ENCODE data around the gene ANKRD34A.

The ANKRD34A gene

DNA sequence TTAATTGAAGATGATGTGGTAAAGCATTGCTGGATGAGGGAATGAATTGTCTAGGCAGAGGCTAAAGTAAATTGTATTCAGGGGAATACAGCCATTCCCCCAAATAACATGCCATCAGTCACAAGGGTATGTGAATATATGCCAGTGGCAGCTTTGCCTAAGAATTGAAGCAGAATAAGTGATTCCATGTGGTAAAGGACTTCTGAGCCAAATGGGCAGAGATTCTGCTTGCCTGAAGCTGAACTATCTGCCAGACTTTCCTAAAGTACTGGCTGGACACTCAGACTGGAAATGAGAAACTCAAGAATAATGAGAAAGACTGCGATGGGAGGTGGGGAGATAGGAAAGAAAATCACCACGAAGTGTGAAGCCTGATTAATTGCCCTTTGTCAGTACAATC, 8.9 kb downstream of the ANKRD34A start:
- Histone ChIP-seq H3F3A (ENCODE audit: insufficient read depth, low read length) (peaks cover 9% of the 10 kb centered on the region; the same call in 1 of the 2 replicates), H4K20me1 (ENCODE audit: insufficient read depth, low read length) (no peaks in the 10 kb centered on the region), H3K4me3 (ENCODE audit: low read length) (no peak overlapping the region), H3K4me2 (ENCODE audit: low read depth, low read length) (no peak overlapping the region), H3K4me1 (ENCODE audit: low read length) (peaks cover 18% of the 10 kb centered on the region), H3K36me3 (replicated peaks; ENCODE audit: insufficient read depth, low read length) (no peaks in the 10 kb centered on the region), H3K9me2 (replicated peaks; ENCODE audit: insufficient read depth, low read length) (no peaks in the 10 kb centered on the region), H3K79me2 (ENCODE audit: low read length) (no peaks in the 10 kb centered on the region), H3K9ac (ENCODE audit: low read length) (no peak overlapping the region), H2AFZ (ENCODE audit: low read length) (no peak overlapping the region), H3K27me3 (replicated peaks; ENCODE audit: insufficient read depth, low read length) (peaks cover 31% of the 10 kb centered on the region), H3K27ac (ENCODE audit: low read length) (no peak overlapping the region), H3K9me3 (replicated peaks; ENCODE audit: insufficient read depth, low read length) (no peaks in the 10 kb centered on the region)
- DNase-seq, result no peak
- TF ChIP-seq, protein P1, sequence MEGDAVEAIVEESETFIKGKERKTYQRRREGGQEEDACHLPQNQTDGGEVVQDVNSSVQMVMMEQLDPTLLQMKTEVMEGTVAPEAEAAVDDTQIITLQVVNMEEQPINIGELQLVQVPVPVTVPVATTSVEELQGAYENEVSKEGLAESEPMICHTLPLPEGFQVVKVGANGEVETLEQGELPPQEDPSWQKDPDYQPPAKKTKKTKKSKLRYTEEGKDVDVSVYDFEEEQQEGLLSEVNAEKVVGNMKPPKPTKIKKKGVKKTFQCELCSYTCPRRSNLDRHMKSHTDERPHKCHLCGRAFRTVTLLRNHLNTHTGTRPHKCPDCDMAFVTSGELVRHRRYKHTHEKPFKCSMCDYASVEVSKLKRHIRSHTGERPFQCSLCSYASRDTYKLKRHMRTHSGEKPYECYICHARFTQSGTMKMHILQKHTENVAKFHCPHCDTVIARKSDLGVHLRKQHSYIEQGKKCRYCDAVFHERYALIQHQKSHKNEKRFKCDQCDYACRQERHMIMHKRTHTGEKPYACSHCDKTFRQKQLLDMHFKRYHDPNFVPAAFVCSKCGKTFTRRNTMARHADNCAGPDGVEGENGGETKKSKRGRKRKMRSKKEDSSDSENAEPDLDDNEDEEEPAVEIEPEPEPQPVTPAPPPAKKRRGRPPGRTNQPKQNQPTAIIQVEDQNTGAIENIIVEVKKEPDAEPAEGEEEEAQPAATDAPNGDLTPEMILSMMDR (IDR thresholded peaks at IDR 0.05; ENCODE audit: low read length), result no peak
- no peak for TF ChIP-seq EZH2 (optimal IDR thresholded peaks at IDR 0.05; ENCODE audit: low read depth, low read length)
- no peak for TF ChIP-seq EZH2phosphoT487 (IDR thresholded peaks at IDR 0.05; ENCODE audit: low read length)

- H3K4me3 ChIP-seq (ENCODE audit: low read length), result no peak overlapping the region
- H3K36me3 ChIP-seq (replicated peaks; ENCODE audit: insufficient read depth, low read length), result no peaks in the 10 kb centered on the region
- no peak overlapping the region for H3K9ac ChIP-seq (ENCODE audit: low read length)
- TF ChIP-seq EZH2 (optimal IDR thresholded peaks at IDR 0.05; ENCODE audit: low read depth, low read length) (no peak), EZH2phosphoT487 (IDR thresholded peaks at IDR 0.05; ENCODE audit: low read length) (no peak)
- TF ChIP-seq, protein P1 (IDR thresholded peaks at IDR 0.05; ENCODE audit: low read length), result no peak
- H3K79me2 ChIP-seq (ENCODE audit: low read length), result no peaks in the 10 kb centered on the region
- H3K27ac ChIP-seq (ENCODE audit: low read length), result no peak overlapping the region
- peaks cover 15% of the 10 kb centered on the region for H3K27me3 ChIP-seq (replicated peaks; ENCODE audit: insufficient read depth, low read length)
- H3K4me1 ChIP-seq (ENCODE audit: low read length), result peaks cover 18% of the 10 kb centered on the region
- H3K9me3 ChIP-seq (replicated peaks; ENCODE audit: insufficient read depth, low read length), result no peaks in the 10 kb centered on the region
- H3F3A ChIP-seq (ENCODE audit: insufficient read depth, low read length), result peaks cover 9% of the 10 kb centered on the region; the same call in 1 of the 2 replicates
- DNase-seq, result no peak
- no peaks in the 10 kb centered on the region for H4K20me1 ChIP-seq (ENCODE audit: insufficient read depth, low read length)
- no peak overlapping the region for H2AFZ ChIP-seq (ENCODE audit: low read length)
- H3K4me2 ChIP-seq (ENCODE audit: low read depth, low read length), result no peak overlapping the region
- H3K9me2 ChIP-seq (replicated peaks; ENCODE audit: insufficient read depth, low read length), result no peaks in the 10 kb centered on the region
These were observed 10.5 kb downstream of the ANKRD34A start for GRCh38 chr1:145953861-145954260.

DNA sequence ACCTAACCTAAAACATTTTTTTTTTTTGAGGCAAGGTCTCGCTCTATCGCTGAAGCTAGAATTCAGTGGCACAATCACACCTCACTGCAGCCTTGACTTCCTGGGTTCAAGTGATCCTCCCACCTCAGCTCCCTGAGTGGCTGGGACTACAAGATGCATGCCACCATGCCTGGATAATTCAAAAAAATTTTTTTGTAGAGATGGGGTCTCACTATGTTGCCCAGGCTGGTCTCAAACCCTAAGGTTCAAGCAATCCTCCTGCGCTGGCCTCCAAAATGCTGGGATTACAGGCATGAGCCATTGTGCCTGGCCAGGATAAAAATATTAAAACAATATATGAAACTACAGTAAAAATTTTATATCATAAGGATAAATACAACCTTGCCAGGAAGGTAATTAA, 11.5 kb downstream of the ANKRD34A start:
- peaks cover 9% of the 10 kb centered on the region; the same call in 1 of the 2 replicates for H3F3A ChIP-seq (ENCODE audit: insufficient read depth, low read length)
- H3K9ac ChIP-seq (ENCODE audit: low read length), result no peak overlapping the region
- TF ChIP-seq EZH2phosphoT487 (IDR thresholded peaks at IDR 0.05; ENCODE audit: low read length) (no peak), EZH2 (optimal IDR thresholded peaks at IDR 0.05; ENCODE audit: low read depth, low read length) (no peak)
- TF ChIP-seq, protein P1 (IDR thresholded peaks at IDR 0.05; ENCODE audit: low read length), result no peak
- H3K4me1 ChIP-seq (ENCODE audit: low read length), result peaks cover 10% of the 10 kb centered on the region
- no peaks in the 10 kb centered on the region for H4K20me1 ChIP-seq (ENCODE audit: insufficient read depth, low read length)
- no peak overlapping the region for H3K4me2 ChIP-seq (ENCODE audit: low read depth, low read length)
- no peaks in the 10 kb centered on the region for H3K9me3 ChIP-seq (replicated peaks; ENCODE audit: insufficient read depth, low read length)
- peaks cover 11% of the 10 kb centered on the region for H3K27me3 ChIP-seq (replicated peaks; ENCODE audit: insufficient read depth, low read length)
- H2AFZ ChIP-seq (ENCODE audit: low read length), result no peak overlapping the region
- H3K27ac ChIP-seq (ENCODE audit: low read length), result no peak overlapping the region
- no peak for DNase-seq
- H3K9me2 ChIP-seq (replicated peaks; ENCODE audit: insufficient read depth, low read length), result no peaks in the 10 kb centered on the region
- H3K36me3 ChIP-seq (replicated peaks; ENCODE audit: insufficient read depth, low read length), result no peaks in the 10 kb centered on the region
- H3K79me2 ChIP-seq (ENCODE audit: low read length), result no peaks in the 10 kb centered on the region
- no peak overlapping the region for H3K4me3 ChIP-seq (ENCODE audit: low read length)

All from MM.1S (cell line).